GM23338 (cell line): ENCODE results near the gene LRWD1. TPM values are rescaled to one million over a fixed set of nuclear protein-coding genes. Genes with fewer than 3 reads are reported as not detected.

Experiments
- ATAC-seq: fragments of 200-7000 bp; cut with Tn5 transposase; 3 replicates; pipeline ENCODE4 v1.9.1; 2020
- DNase-seq: peaks from one replicate; pipeline ENCODE4 v3.0.0-alpha.2; 2015; ENCODE audit warnings: low spot score
- H2AFZ ChIP-seq: fragments of 200-600 bp; sonication (generic); 2 replicates; pipeline ENCODE4 v1.8.0; 2016; ENCODE audit warnings: antibody characterized with exemption, mild to moderate bottlenecking, moderate library complexity
- H3F3A ChIP-seq: fragments of 200-600 bp; sonication (generic); replicated peaks from 2 replicates; pipeline ENCODE4 v1.8.0; 2017; ENCODE audit warnings: antibody characterized with exemption, mixed run types, low read depth
- H3K27ac ChIP-seq: fragments of 200-600 bp; sonication (generic); 2 replicates; pipeline ENCODE4 v1.6.1; 2016; ENCODE audit warnings: low read depth
- H3K27me3 ChIP-seq: fragments of 200-600 bp; sonication (generic); 2 replicates; pipeline ENCODE4 v1.8.0; 2016; ENCODE audit warnings: mild to moderate bottlenecking, mixed run types, moderate library complexity; ENCODE audit not compliant: insufficient read depth
- H3K36me3 ChIP-seq: fragments of 200-600 bp; sonication (generic); 2 replicates; pipeline ENCODE4 v1.8.0; 2016; ENCODE audit warnings: mild to moderate bottlenecking; ENCODE audit not compliant: insufficient read depth
- H3K4me1 ChIP-seq: fragments of 200-600 bp; sonication (generic); 2 replicates; pipeline ENCODE4 v1.8.0; 2016; ENCODE audit warnings: mild to moderate bottlenecking, moderate library complexity; ENCODE audit not compliant: insufficient read depth
- H3K4me2 ChIP-seq: fragments of 200-600 bp; sonication (generic); 2 replicates; pipeline ENCODE4 v1.7.1; 2017; ENCODE audit warnings: mixed run types
- H3K4me3 ChIP-seq: fragments of 200-600 bp; sonication (generic); 2 replicates; pipeline ENCODE4 v1.6.1; 2016; ENCODE audit warnings: mixed run types
- H3K79me2 ChIP-seq: fragments of 200-600 bp; sonication (generic); replicated peaks from 2 replicates; pipeline ENCODE4 v1.8.0; 2017; ENCODE audit warnings: mild to moderate bottlenecking; ENCODE audit not compliant: insufficient read depth
- H3K9me2 ChIP-seq: fragments of 200-600 bp; sonication (generic); 2 replicates; pipeline ENCODE4 v1.8.0; 2017; ENCODE audit not compliant: insufficient read depth
- H4K20me1 ChIP-seq: fragments of 200-600 bp; sonication (generic); replicated peaks from 2 replicates; pipeline ENCODE4 v1.8.0; 2017; ENCODE audit warnings: mild to moderate bottlenecking; ENCODE audit not compliant: insufficient read depth
- H3K27ac Mint-ChIP-seq: 2 replicates; pipeline ENCODE4 v1.8.0; 2020; ENCODE audit warnings: inconsistent platforms, mild to moderate bottlenecking, moderate library complexity, mixed read lengths
- H3K27me3 Mint-ChIP-seq: 3 replicates; pipeline ENCODE4 v1.8.0; 2022; ENCODE audit warnings: low read depth, mild to moderate bottlenecking, moderate library complexity, mixed read lengths, inconsistent platforms; ENCODE audit not compliant: insufficient read depth, poor library complexity
- H3K36me3 Mint-ChIP-seq: 3 replicates; pipeline ENCODE4 v1.8.0; 2021; ENCODE audit warnings: low read depth, mild to moderate bottlenecking, inconsistent platforms, moderate library complexity, mixed read lengths
- H3K4me1 Mint-ChIP-seq: 3 replicates; pipeline ENCODE4 v1.8.0; 2020; ENCODE audit warnings: mild to moderate bottlenecking, inconsistent platforms, mixed read lengths
- H3K4me3 Mint-ChIP-seq: 3 replicates; pipeline ENCODE4 v1.8.0; 2021; ENCODE audit warnings: moderate library complexity, mild to moderate bottlenecking, inconsistent platforms, mixed read lengths
- H3K9me3 Mint-ChIP-seq: 3 replicates; pipeline ENCODE4 v1.8.0; 2020; ENCODE audit warnings: moderate library complexity, mild to moderate bottlenecking, inconsistent platforms, mixed read lengths
- STAT1 ChIP-seq: IDR thresholded peaks from one replicate; pipeline ENCODE4 v1.6.1; 2016; ENCODE audit warnings: antibody characterized with exemption; ENCODE audit not compliant: unreplicated experiment
- ZNF114 ChIP-seq: fragments of 250-450 bp; sonication (Bioruptor Pico); IDR thresholded peaks from 2 replicates; pipeline ENCODE4 v1.5.0; 2020; ENCODE audit warnings: mild to moderate bottlenecking, moderate library complexity
- ZNF331 ChIP-seq: fragments of 250-450 bp; sonication (Bioruptor Pico); IDR thresholded peaks from 2 replicates; pipeline ENCODE4 v1.5.0; 2020; ENCODE audit warnings: low read depth, mild to moderate bottlenecking, moderate library complexity
- polyA plus RNA-seq: library from polyadenylated mRNA; unstranded; fragments of >200 nt; fragmentation: Nextera tagmentation; extraction: Ambion mirVana; gene quantifications from 2 replicates; pipeline ENCODE4 v1.2.1, GENCODE V29; 2016
- total RNA-seq: library from RNA; depleted of rRNA; stranded (reverse); fragments of >200 nt; shearing (Covaris generic); gene quantifications from 2 replicates; pipeline ENCODE4 v1.2.3, GENCODE V29; 2014
- TF ChIP-seq, protein P1 (sequence below): IDR thresholded peaks from 2 replicates; pipeline ENCODE4 v1.6.1; 2016; ENCODE audit warnings: antibody characterized with exemption
- TF ChIP-seq, protein P2 (sequence below): fragments of 250-450 bp; sonication (Bioruptor Pico); IDR thresholded peaks from 2 replicates; pipeline ENCODE4 v1.5.0; 2020; ENCODE audit warnings: mild to moderate bottlenecking, moderate library complexity

The LRWD1 gene
- total and polyA plus RNA-seq, 2 experiments from 2014 or later = 24.0 to 55.2 TPM

DNA sequence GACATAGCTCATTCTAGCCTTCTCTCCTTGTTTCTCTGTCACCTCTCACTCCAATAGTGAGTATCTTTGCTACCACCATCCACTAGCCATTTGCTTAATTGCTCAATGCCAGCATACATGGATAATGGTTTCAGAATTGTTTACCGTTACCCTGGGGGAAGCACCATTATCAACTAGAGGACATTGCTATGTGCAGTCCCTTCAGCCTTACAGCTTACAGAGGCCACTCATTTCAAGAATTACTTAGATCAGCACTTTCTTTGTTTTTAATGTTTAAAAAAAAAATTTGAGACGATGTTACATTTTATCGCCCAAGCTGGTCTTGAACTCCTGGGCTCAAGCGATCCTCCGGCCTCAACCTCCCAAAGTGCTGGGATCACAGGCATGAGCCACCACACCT is 46.2 kb upstream of the LRWD1 start:
- peaks cover 16% of the 10 kb centered on the region; the same call in 1 of the 2 replicates for H3K36me3 ChIP-seq
- peaks cover 6% of the 10 kb centered on the region for H4K20me1 ChIP-seq
- no peak overlapping the region for H3K4me2 ChIP-seq
- peaks cover 9% of the 10 kb centered on the region for H3K27me3 Mint-ChIP-seq
- H3K27me3 ChIP-seq = no peaks in the 10 kb centered on the region
- peaks cover 48% of the 10 kb centered on the region for H3K36me3 Mint-ChIP-seq
- H3K4me1 ChIP-seq = no peaks in the 10 kb centered on the region
- DNase-seq (no peak), ATAC-seq (no peak)
- no peak overlapping the region for H3K4me3 ChIP-seq
- no peak overlapping the region for H3K4me3 Mint-ChIP-seq
- H3K9me2 ChIP-seq = no peaks in the 10 kb centered on the region
- H3K79me2 ChIP-seq = peaks cover 3% of the 10 kb centered on the region; the same call in 1 of the 2 replicates
- no peak overlapping the region for H3K27ac Mint-ChIP-seq
- peaks cover 3% of the 10 kb centered on the region; the same call in 1 of the 2 replicates for H3F3A ChIP-seq
- H3K27ac ChIP-seq = no peak overlapping the region
- H2AFZ ChIP-seq = no peak overlapping the region
- no peaks in the 10 kb centered on the region for H3K9me3 Mint-ChIP-seq
- peaks cover 7% of the 10 kb centered on the region; the same call in 2 of the 3 replicates for H3K4me1 Mint-ChIP-seq
- TF ChIP-seq ZNF331 (CRISPR knock-in tag) (no peak), STAT1 (no peak), ZNF114 (CRISPR knock-in tag) (no peak)
- TF ChIP-seq, protein P1, sequence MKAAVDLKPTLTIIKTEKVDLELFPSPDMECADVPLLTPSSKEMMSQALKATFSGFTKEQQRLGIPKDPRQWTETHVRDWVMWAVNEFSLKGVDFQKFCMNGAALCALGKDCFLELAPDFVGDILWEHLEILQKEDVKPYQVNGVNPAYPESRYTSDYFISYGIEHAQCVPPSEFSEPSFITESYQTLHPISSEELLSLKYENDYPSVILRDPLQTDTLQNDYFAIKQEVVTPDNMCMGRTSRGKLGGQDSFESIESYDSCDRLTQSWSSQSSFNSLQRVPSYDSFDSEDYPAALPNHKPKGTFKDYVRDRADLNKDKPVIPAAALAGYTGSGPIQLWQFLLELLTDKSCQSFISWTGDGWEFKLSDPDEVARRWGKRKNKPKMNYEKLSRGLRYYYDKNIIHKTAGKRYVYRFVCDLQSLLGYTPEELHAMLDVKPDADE = no peak
- TF ChIP-seq, protein P2, sequence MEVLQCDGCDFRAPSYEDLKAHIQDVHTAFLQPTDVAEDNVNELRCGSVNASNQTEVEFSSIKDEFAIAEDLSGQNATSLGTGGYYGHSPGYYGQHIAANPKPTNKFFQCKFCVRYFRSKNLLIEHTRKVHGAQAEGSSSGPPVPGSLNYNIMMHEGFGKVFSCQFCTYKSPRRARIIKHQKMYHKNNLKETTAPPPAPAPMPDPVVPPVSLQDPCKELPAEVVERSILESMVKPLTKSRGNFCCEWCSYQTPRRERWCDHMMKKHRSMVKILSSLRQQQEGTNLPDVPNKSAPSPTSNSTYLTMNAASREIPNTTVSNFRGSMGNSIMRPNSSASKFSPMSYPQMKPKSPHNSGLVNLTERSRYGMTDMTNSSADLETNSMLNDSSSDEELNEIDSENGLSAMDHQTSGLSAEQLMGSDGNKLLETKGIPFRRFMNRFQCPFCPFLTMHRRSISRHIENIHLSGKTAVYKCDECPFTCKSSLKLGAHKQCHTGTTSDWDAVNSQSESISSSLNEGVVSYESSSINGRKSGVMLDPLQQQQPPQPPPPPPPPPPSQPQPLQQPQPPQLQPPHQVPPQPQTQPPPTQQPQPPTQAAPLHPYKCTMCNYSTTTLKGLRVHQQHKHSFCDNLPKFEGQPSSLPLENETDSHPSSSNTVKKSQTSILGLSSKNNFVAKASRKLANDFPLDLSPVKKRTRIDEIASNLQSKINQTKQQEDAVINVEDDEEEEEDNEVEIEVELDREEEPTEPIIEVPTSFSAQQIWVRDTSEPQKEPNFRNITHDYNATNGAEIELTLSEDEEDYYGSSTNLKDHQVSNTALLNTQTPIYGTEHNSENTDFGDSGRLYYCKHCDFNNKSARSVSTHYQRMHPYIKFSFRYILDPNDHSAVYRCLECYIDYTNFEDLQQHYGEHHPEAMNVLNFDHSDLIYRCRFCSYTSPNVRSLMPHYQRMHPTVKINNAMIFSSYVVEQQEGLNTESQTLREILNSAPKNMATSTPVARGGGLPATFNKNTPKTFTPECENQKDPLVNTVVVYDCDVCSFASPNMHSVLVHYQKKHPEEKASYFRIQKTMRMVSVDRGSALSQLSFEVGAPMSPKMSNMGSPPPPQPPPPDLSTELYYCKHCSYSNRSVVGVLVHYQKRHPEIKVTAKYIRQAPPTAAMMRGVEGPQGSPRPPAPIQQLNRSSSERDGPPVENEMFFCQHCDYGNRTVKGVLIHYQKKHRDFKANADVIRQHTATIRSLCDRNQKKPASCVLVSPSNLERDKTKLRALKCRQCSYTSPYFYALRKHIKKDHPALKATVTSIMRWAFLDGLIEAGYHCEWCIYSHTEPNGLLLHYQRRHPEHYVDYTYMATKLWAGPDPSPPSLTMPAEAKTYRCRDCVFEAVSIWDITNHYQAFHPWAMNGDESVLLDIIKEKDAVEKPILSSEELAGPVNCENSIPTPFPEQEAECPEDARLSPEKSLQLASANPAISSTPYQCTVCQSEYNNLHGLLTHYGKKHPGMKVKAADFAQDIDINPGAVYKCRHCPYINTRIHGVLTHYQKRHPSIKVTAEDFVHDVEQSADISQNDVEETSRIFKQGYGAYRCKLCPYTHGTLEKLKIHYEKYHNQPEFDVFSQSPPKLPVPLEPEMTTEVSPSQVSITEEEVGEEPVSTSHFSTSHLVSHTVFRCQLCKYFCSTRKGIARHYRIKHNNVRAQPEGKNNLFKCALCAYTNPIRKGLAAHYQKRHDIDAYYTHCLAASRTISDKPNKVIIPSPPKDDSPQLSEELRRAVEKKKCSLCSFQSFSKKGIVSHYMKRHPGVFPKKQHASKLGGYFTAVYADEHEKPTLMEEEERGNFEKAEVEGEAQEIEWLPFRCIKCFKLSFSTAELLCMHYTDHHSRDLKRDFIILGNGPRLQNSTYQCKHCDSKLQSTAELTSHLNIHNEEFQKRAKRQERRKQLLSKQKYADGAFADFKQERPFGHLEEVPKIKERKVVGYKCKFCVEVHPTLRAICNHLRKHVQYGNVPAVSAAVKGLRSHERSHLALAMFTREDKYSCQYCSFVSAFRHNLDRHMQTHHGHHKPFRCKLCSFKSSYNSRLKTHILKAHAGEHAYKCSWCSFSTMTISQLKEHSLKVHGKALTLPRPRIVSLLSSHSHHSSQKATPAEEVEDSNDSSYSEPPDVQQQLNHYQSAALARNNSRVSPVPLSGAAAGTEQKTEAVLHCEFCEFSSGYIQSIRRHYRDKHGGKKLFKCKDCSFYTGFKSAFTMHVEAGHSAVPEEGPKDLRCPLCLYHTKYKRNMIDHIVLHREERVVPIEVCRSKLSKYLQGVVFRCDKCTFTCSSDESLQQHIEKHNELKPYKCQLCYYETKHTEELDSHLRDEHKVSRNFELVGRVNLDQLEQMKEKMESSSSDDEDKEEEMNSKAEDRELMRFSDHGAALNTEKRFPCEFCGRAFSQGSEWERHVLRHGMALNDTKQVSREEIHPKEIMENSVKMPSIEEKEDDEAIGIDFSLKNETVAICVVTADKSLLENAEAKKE (CRISPR knock-in tag) = no peak
